IMR-90 (cell line): ENCODE results near the gene MICA. TPM values are rescaled to one million over a fixed set of nuclear protein-coding genes. Genes with fewer than 3 reads are reported as not detected.

ENCODE experiments used
- ATAC-seq: fragments of 200-7000 bp; cut with Tn5 transposase; 2 replicates; pipeline ENCODE4 v1.9.1; 2020; ENCODE audit warnings: low read depth, mild to moderate bottlenecking, moderate library complexity
- BruUV-seq: library from RNA; stranded (reverse); fragments of 400-500 nt; replicated peaks from 2 replicates; lab custom pipeline; 2021; lab: Mats Ljungman, UMichigan
- CTCF ChIA-PET: fragments of 300-600 bp; formaldehyde crosslinking; extraction: SDS; loops from one replicate; lab custom pipeline; 2021; ENCODE audit warnings: antibody characterized with exemption; lab: Yijun Ruan, JAX
- POLR2A ChIA-PET: fragments of 300-600 bp; sonication (Branson Sonifier 250); formaldehyde crosslinking; loops from one replicate; lab custom pipeline; 2022; ENCODE audit warnings: antibody characterized with exemption; ENCODE audit not compliant: unreplicated experiment; lab: Charles Lee
- DNase-seq: peaks from one replicate; pipeline ENCODE4 v3.0.0; 2013
- H2AFZ ChIP-seq: replicated peaks from 2 replicates; pipeline ENCODE3; 2013; ENCODE audit warnings: low read length, mild to moderate bottlenecking; ENCODE audit not compliant: poor library complexity
- H2AK5ac ChIP-seq: 2 replicates; pipeline ENCODE4 v1.6.1; 2013; ENCODE audit warnings: low read depth, low read length, inconsistent platforms
- H2AK9ac ChIP-seq: replicated peaks from 2 replicates; pipeline ENCODE3; 2013; ENCODE audit warnings: mild to moderate bottlenecking, low read depth, low read length, moderate library complexity; ENCODE audit not compliant: poor library complexity
- H2BK120ac ChIP-seq: 2 replicates; pipeline ENCODE4 v1.6.1; 2013; ENCODE audit warnings: low read depth, low read length, inconsistent platforms
- H2BK15ac ChIP-seq: 3 replicates; pipeline ENCODE4 v1.6.1; 2013; ENCODE audit warnings: low read depth, low read length, inconsistent platforms
- H2BK20ac ChIP-seq: 2 replicates; pipeline ENCODE4 v1.6.1; 2013; ENCODE audit warnings: low read depth, mild to moderate bottlenecking, inconsistent platforms, low read length, moderate library complexity
- H2BK5ac ChIP-seq: 2 replicates; pipeline ENCODE4 v1.6.1; 2013; ENCODE audit warnings: mild to moderate bottlenecking, low read depth, low read length, inconsistent platforms; ENCODE audit not compliant: poor library complexity, severe bottlenecking
- H3K14ac ChIP-seq: replicated peaks from 2 replicates; pipeline ENCODE4 v1.6.1; 2013; ENCODE audit warnings: low read depth, low read length, inconsistent platforms
- H3K18ac ChIP-seq: 2 replicates; pipeline ENCODE4 v1.6.1; 2013; ENCODE audit warnings: low read depth, low read length, control low read depth
- H3K23ac ChIP-seq: 2 replicates; pipeline ENCODE4 v1.6.1; 2013; ENCODE audit warnings: low read depth, low read length, inconsistent platforms
- H3K27ac ChIP-seq: 2 replicates; pipeline ENCODE4 v1.5.1; 2013; ENCODE audit warnings: mild to moderate bottlenecking, control low read depth, low read length; ENCODE audit not compliant: insufficient read depth
- H3K27me3 ChIP-seq: 2 replicates; pipeline ENCODE4 v1.6.1; 2013; ENCODE audit warnings: low read length; ENCODE audit not compliant: control insufficient read depth, insufficient read depth
- H3K36me3 ChIP-seq: 2 replicates; pipeline ENCODE4 v1.6.1; 2013; ENCODE audit warnings: low read length, mixed read lengths; ENCODE audit not compliant: control insufficient read depth, insufficient read depth
- H3K4ac ChIP-seq: 2 replicates; pipeline ENCODE4 v1.6.1; 2013; ENCODE audit warnings: low read depth, low read length, inconsistent platforms
- H3K4me1 ChIP-seq: 2 replicates; pipeline ENCODE4 v1.6.1; 2013; ENCODE audit warnings: low read length, mixed read lengths; ENCODE audit not compliant: control insufficient read depth, insufficient read depth
- H3K4me2 ChIP-seq: 2 replicates; pipeline ENCODE4 v1.6.1; 2013; ENCODE audit warnings: low read depth, mild to moderate bottlenecking, control low read depth, low read length, moderate library complexity
- H3K4me3 ChIP-seq: 2 replicates; pipeline ENCODE4 v1.5.1; 2013; ENCODE audit warnings: low read depth, mild to moderate bottlenecking, control low read depth, low read length, moderate library complexity; ENCODE audit not compliant: insufficient read depth
- H3K56ac ChIP-seq: 2 replicates; pipeline ENCODE4 v1.6.1; 2013; ENCODE audit warnings: low read length, inconsistent platforms; ENCODE audit not compliant: insufficient read depth; ENCODE audit errors: extremely low read depth
- H3K79me1 ChIP-seq, 2 experiments: 2 replicates each; pipeline ENCODE4 v1.6.1; 2013; ENCODE audit warnings: low read length in 2 of 2, inconsistent platforms in 1 of 2, low read depth in 1 of 2
- H3K9ac ChIP-seq: 2 replicates; pipeline ENCODE4 v1.6.1; 2013; ENCODE audit warnings: low read depth, low read length, control low read depth
- H3K9me1 ChIP-seq: 2 replicates; pipeline ENCODE4 v1.6.1; 2013; ENCODE audit warnings: low read length, inconsistent platforms; ENCODE audit not compliant: insufficient read depth
- H3K9me3 ChIP-seq: 2 replicates; pipeline ENCODE4 v1.6.1; 2013; ENCODE audit warnings: low read length; ENCODE audit not compliant: control insufficient read depth, insufficient read depth
- H4K20me1 ChIP-seq: 2 replicates; pipeline ENCODE4 v1.6.1; 2013; ENCODE audit warnings: low read length, inconsistent platforms; ENCODE audit not compliant: insufficient read depth
- H4K5ac ChIP-seq: 2 replicates; pipeline ENCODE4 v1.6.1; 2013; ENCODE audit warnings: mild to moderate bottlenecking, low read depth, low read length, control low read depth
- H4K8ac ChIP-seq, 2 experiments: 2 replicates each; pipeline ENCODE4 v1.6.1; 2013; ENCODE audit warnings: low read depth in 2 of 2, low read length in 2 of 2, control low read depth in 1 of 2, inconsistent platforms in 1 of 2
- H4K91ac ChIP-seq: 2 replicates; pipeline ENCODE4 v1.6.1; 2013; ENCODE audit warnings: low read depth, low read length, inconsistent platforms; ENCODE audit not compliant: insufficient read depth
- FOS ChIP-seq: fragments of 150-350 bp; IDR thresholded peaks from 2 replicates; pipeline ENCODE4 v1.6.1; 2016; ENCODE audit warnings: low read depth, low read length
- WGBS, 2 experiments: methylation state at CpG; one replicate each; pipeline versions ENCODE4 v1.1.5 to v1.1.7; 2013; ENCODE audit warnings: missing lambda C conversion rate in 2 of 2; ENCODE audit not compliant: insufficient read length in 1 of 2; ENCODE audit errors: extremely low coverage in 2 of 2; 5-methylcytosine and 5-hydroxymethylcytosine counted together
- dilution Hi-C: fragments of 300-500 bp; cut with HindIII; formaldehyde crosslinking; loops from one replicate; pipeline ENCODE4 v1.14.3; 2018; ENCODE audit warnings: low sequenced_read_pairs; ENCODE audit not compliant: unreplicated experiment
- in situ Hi-C: fragments of 300-500 bp; cut with MboI; formaldehyde crosslinking; loops from 3 replicates; pipeline ENCODE4 v1.14.3; 2019; ENCODE audit warnings: low sequenced_read_pairs, inconsistent platforms, mixed read lengths
- intact Hi-C: fragments of 100-400 bp; cut with micrococcal nuclease; formaldehyde crosslinking; loops from 2 replicates; pipeline ENCODE4 v1.10.0; 2022
- polyA plus RNA-seq, 3 experiments: library from polyadenylated mRNA; depleted of rRNA; stranded (reverse); fragments of >200 nt; gene quantifications; 2 replicates each; pipeline ENCODE4 v1.2.3, GENCODE V29; 2012; ENCODE audit warnings: low replicate concordance in 1 of 3
- total RNA-seq: library from RNA; depleted of rRNA; stranded (reverse); fragments of >200 nt; gene quantifications from 2 replicates; pipeline ENCODE4 v1.2.3, GENCODE V29; 2012
- TF ChIP-seq, protein P1 (sequence below): fragments of 150-350 bp; IDR thresholded peaks from 2 replicates; pipeline ENCODE4 v1.6.1; 2017; ENCODE audit warnings: mild to moderate bottlenecking, antibody characterized with exemption, low read length, low read depth

The MICA gene
- total and polyA plus RNA-seq, 2 of the 4 experiments (the other 2 are of a cell fraction): 55.9 to 67.7 TPM

DNA sequence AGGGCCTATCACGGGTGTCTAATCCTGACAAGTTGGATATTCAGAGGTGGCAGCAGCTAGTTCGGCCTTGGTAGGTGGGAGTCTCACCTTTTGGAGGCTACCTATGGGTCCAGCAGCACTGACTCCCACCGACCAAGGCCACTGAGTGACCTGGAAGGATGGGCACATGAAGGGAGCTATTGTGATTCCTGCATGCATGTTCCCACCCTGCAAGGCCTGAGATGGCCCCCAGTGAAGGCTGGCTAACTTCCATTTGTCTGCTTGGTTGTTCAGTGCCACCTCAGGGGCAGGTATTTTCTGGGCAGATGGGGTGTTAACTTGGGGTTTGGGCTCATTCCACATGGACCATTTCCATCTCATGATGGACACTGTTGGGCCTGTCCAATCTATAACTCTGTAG is 18.4 kb upstream of the MICA start:
- Histone ChIP-seq H3K4me1 (no peaks in the 10 kb centered on the region), H3K56ac (no peak overlapping the region), H3K4ac (no peak overlapping the region), H2AK5ac (no peak overlapping the region), H3K27me3 (peaks cover 18% of the 10 kb centered on the region), H4K20me1 (no peaks in the 10 kb centered on the region), H3K36me3 (no peaks in the 10 kb centered on the region), H2AK9ac (no peak overlapping the region), H2BK20ac (no peak overlapping the region), H3K18ac (no peak overlapping the region), H3K9me1 (0 out of 2 replicates have a peak, but pooled peaks cover 3% of the 10 kb centered on the region), H2BK5ac (no peak overlapping the region), H4K8ac (no peak overlapping the region), H3K9ac (no peak overlapping the region), H4K91ac (no peak overlapping the region), H3K23ac (no peak overlapping the region), H3K4me2 (no peak overlapping the region), H3K27ac (no peak overlapping the region), H2BK15ac (no peak overlapping the region), H4K5ac (no peak overlapping the region), H3K4me3 (no peak overlapping the region), H3K9me3 (no peaks in the 10 kb centered on the region), H3K14ac (no peak overlapping the region), H2AFZ (no peak overlapping the region), H2BK120ac (no peak overlapping the region), H3K79me1 (no peaks in the 10 kb centered on the region)
- ATAC-seq: no peak
- TF ChIP-seq, protein P1, sequence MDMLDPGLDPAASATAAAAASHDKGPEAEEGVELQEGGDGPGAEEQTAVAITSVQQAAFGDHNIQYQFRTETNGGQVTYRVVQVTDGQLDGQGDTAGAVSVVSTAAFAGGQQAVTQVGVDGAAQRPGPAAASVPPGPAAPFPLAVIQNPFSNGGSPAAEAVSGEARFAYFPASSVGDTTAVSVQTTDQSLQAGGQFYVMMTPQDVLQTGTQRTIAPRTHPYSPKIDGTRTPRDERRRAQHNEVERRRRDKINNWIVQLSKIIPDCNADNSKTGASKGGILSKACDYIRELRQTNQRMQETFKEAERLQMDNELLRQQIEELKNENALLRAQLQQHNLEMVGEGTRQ: no peak
- no peak for TF ChIP-seq FOS
- WGBS, 2 experiments: 53% methylated on average over 3 of the region's 3 CpGs; no CpG with 5 or more reads in 1 of the 2 experiments
- dilution Hi-C loops: no loop called here
- CTCF ChIA-PET: no interaction called here
- in situ Hi-C loops: no loop called here
- DNase-seq: no peak
- POLR2A ChIA-PET: no interaction called here
- intact Hi-C loops: no loop called here
- BruUV-seq: no TSS peak
